Large intestine (tissue), 12 donors: ENCODE measurements around the gene DOC2A. TPM values are rescaled to one million over a fixed set of nuclear protein-coding genes. Genes with fewer than 3 reads are reported as not detected.

Source experiments
- DNase-seq, 2 donors: peaks; one replicate each; pipeline versions ENCODE4 v3.0.0 to v3.0.0-alpha.2; 2013
- H3K27ac ChIP-seq: one replicate; pipeline ENCODE4 v1.5.1; 2013; ENCODE audit warnings: low read length
- H3K27me3 ChIP-seq: 2 replicates; pipeline ENCODE4 v1.6.1; 2013; ENCODE audit warnings: low read length; ENCODE audit not compliant: control insufficient read depth, insufficient read depth
- H3K36me3 ChIP-seq: 2 replicates; pipeline ENCODE4 v1.6.1; 2013; ENCODE audit warnings: low read length; ENCODE audit not compliant: control insufficient read depth, insufficient read depth
- H3K4me1 ChIP-seq: one replicate; pipeline ENCODE4 v1.6.1; 2013; ENCODE audit warnings: low read length; ENCODE audit not compliant: control insufficient read depth, insufficient read depth
- H3K4me3 ChIP-seq: one replicate; pipeline ENCODE4 v1.5.1; 2013; ENCODE audit warnings: low read length
- H3K9me3 ChIP-seq: one replicate; pipeline ENCODE4 v1.6.1; 2013; ENCODE audit warnings: mild to moderate bottlenecking, low read depth, low read length, moderate library complexity; ENCODE audit not compliant: control insufficient read depth
- WGBS: methylation state at CpG from one replicate; pipeline ENCODE4 v1.1.5; 2013; ENCODE audit warnings: low lambda C conversion rate; ENCODE audit not compliant: insufficient coverage; 5-methylcytosine and 5-hydroxymethylcytosine counted together
- long read RNA-seq, 11 donors: transcript quantifications; one replicate each; lab custom pipeline, GENCODE V29; 2026
- polyA plus RNA-seq: library from polyadenylated mRNA; unstranded; fragments of 120-200 nt; gene quantifications from one replicate; pipeline ENCODE4 v1.2.1, GENCODE V29; 2013

DOC2A gene
- polyA plus RNA-seq: 4.2 TPM
- long read RNA-seq, donor 1: 0 reads
- long read RNA-seq, donor 2: 0 reads
- long read RNA-seq, donor 3: 0 reads
- long read RNA-seq, donor 4: 0 reads
- long read RNA-seq, donor 5: 0 reads
- long read RNA-seq, donor 6: 0 reads
- long read RNA-seq, donor 7: 0 reads
- long read RNA-seq, donor 8: 0 reads
- long read RNA-seq, donor 9, partial matches to known transcripts: 0 of 1 reads
- long read RNA-seq, donor 9, other reads (novel, unspliced or antisense): 0 of 1 reads
- long read RNA-seq, donor 10: 0 reads
- long read RNA-seq, donor 11, partial matches to known transcripts: 9 of 20 reads
- long read RNA-seq, donor 11, other reads (novel, unspliced or antisense): 11 of 20 reads

DNA sequence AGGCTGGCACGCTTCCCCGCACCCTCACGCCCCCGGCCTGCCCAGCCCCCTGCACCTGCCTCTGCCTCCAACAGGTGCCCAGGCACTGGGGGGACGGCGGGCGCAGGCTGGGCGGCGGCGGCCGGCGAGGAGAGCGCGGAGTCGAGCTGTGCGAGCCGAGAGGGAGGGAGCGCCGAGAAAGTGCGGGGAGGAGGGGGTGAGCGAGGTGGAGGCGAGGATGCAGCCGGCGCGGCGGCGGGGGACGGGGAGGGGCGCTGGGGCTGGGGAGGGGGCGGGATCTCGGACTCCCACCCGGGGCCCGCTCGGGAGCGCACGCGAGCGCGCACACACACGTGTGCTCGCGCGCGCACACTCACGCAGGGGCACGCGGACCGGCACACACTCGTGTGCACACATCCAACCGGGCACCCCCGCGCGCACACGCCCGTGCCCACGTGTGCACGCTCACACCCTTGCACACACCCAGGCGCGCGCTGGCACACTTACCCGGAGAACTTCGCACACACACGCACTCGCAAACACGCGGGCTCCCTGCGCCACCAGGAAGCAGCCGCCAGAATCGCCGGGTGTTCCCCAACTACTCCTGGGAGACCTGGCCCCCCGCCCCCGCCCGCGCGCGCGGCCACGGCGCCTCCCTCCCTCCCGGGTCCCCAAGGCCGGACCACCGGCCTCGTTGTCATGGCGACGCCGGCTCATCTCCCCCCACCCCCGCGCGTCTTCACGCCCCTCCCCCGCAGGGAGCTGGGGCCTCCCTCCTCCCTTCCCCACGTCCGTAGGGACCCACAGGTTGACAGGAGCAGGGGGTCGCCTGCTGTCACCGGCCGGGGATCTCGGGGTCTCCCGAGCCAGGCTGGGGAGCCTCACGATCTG, at the start of gene DOC2A:
TSS of gene DOC2A (minus strand) at position 184 of the 870 bp plus-strand sequence. CDS start 805 bp downstream, outside the sequence.
- peaks cover 12% of the 10 kb centered on the region for H3K4me1 ChIP-seq
- no peak within 1 kb of the TSS for H3K27ac ChIP-seq
- H3K4me3 ChIP-seq: peak within 1 kb of the TSS; percentile 16
- peaks cover 3% of the 10 kb centered on the region for H3K36me3 ChIP-seq
- no CpG with 5 or more reads among the region's 99 CpGs for WGBS
- peaks cover 31% of the 10 kb centered on the region for H3K27me3 ChIP-seq
- no peak for DNase-seq
- H3K9me3 ChIP-seq: no peaks in the 10 kb centered on the region

DNA sequence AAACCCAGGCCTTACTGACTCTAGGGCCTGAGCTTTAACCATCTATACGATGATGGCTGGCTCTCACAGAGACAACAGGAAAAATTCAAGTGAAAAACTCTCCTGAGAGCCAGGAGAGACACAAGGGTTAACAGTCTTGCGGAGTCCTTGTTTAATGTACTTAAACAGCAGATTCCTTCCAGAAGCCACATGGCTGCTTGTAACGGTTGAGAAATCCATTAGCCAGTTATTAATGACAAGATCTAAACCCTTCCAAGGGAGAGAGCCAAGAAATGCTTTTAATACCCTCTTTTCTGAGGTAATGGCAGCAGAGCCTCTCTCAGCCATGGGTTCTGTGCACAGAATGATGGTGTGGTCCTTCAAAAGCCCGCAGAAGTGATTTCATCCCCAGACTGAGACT, 49.5 kb upstream of the DOC2A start:
- peaks cover 11% of the 10 kb centered on the region for H3K4me1 ChIP-seq
- WGBS: 83% methylated on average over 1 of the region's 4 CpGs
- no peak for DNase-seq
- H3K27ac ChIP-seq: no peak overlapping the region
- H3K9me3 ChIP-seq: no peaks in the 10 kb centered on the region
- H3K36me3 ChIP-seq: no peaks in the 10 kb centered on the region
- no peaks in the 10 kb centered on the region for H3K27me3 ChIP-seq
- H3K4me3 ChIP-seq: no peak overlapping the region

DNA sequence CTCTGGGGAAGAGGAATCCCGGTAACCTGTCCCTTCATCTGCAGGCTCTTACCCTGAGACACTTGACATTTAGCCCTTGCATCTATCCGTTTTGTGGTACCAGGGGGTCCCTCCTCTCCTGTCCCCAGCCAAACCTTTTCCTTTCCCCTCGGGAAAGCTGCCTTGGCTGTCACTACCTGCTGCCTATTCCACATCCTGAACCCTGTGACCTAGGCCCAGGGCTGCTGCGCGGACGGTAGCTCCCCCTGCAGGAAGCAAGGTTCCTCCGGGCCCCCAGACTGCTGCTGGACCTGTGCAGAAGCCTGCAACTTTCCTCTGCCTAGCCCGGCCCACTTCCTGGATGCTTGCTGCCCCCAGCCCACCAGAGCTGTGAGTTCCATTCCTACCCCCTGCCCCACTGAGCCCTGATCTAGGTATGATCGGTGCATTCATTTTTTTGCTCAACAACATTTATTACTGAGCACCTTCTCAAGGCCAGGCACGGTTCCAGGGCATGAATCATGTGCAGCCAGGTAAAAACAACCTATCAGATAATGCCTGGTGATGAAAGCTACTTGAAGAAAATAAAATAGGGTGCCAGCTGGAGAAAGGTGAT, 44.2 kb upstream of the DOC2A start:
- WGBS: no CpG with 5 or more reads among the region's 10 CpGs
- H3K9me3 ChIP-seq: no peaks in the 10 kb centered on the region
- DNase-seq: no peak

DNA sequence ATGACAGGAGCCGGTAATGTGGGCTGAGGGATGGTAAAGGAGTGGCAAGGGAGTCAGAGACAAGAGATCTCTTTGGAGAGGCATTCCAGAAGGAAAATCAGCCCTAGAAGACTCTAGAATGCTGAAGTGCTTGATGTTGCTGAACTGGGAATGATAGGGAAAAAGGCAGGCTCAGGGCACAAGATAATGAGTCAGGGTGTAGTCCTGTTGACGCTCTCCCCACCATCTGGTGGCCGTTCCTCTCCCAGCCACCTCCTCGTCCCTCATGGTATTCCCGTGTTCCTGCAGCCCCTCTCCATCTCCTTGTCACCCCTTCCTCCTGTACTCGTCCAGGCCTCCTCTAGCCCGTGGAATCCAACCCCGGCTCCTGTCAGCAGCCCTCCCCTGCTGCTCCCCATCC, 43.6 kb upstream of the DOC2A start:
- Histone ChIP-seq H3K27me3 (no peaks in the 10 kb centered on the region), H3K4me1 (peaks cover 9% of the 10 kb centered on the region), H3K27ac (no peak overlapping the region), H3K4me3 (no peak overlapping the region), H3K9me3 (no peaks in the 10 kb centered on the region), H3K36me3 (no peaks in the 10 kb centered on the region)
- no peak for DNase-seq
- WGBS: 100% methylated on average over 1 of the region's 8 CpGs

More for the DNA sequence above, 44.2 kb upstream of the DOC2A start:
- H3K27ac ChIP-seq: no peak overlapping the region
- H3K36me3 ChIP-seq: no peaks in the 10 kb centered on the region
- peaks cover 9% of the 10 kb centered on the region for H3K4me1 ChIP-seq
- H3K27me3 ChIP-seq: no peaks in the 10 kb centered on the region
- H3K4me3 ChIP-seq: no peak overlapping the region

- no CpG with 5 or more reads among the region's 19 CpGs for WGBS
- H3K4me3 ChIP-seq: peak overlapping the region; percentile 79
- no peak for DNase-seq
Observed at GRCh38 chr16:30053376-30054015, 42.7 kb upstream of the DOC2A start.

DNA sequence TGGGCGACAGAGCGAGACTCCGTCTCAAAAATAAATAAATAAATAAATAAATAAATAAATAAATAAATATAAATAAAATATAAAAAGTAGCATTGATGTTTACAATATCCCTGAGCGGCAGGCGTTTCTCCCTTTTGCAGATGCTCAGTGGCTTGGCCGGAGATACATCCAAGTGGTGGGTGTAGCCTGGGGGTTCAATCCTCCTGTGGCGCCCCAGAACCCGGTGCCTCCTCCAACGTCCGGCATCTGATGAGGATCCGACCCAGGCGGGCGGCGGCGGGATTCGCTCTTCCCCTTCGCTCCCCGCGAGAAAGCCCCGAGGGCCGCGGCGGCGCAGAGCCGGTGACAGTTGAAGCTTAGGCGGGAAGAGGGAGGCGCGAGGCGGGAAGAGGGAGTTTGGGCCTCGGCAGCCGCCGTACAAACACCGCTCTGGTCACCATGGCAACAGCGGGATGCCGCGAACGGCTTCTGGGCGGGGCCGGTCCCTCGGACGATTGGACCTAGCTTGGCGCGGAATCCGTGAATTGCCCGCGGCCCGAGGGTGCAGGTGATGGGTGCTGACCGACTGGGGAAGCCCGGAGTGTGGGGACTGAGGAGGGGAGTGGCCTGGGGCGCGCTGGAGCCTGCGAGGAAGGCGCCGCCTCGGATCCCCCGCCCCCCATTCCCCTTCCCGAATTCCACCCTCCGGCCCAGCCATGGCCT, 42.0 kb upstream of the DOC2A start:
- no CpG with 5 or more reads among the region's 58 CpGs for WGBS
- peak; percentile 82 to 90 for DNase-seq
- Histone ChIP-seq H3K27me3 (no peaks in the 10 kb centered on the region), H3K9me3 (no peaks in the 10 kb centered on the region), H3K4me1 (peaks cover 9% of the 10 kb centered on the region), H3K4me3 (peak overlapping the region; percentile 79), H3K36me3 (no peaks in the 10 kb centered on the region), H3K27ac (no peak overlapping the region)

More at GRCh38 chr16:30053376-30054015, 42.7 kb upstream of the DOC2A start:
- Histone ChIP-seq H3K36me3 (no peaks in the 10 kb centered on the region), H3K4me1 (peaks cover 9% of the 10 kb centered on the region), H3K27me3 (no peaks in the 10 kb centered on the region), H3K9me3 (no peaks in the 10 kb centered on the region), H3K27ac (no peak overlapping the region)

DNA sequence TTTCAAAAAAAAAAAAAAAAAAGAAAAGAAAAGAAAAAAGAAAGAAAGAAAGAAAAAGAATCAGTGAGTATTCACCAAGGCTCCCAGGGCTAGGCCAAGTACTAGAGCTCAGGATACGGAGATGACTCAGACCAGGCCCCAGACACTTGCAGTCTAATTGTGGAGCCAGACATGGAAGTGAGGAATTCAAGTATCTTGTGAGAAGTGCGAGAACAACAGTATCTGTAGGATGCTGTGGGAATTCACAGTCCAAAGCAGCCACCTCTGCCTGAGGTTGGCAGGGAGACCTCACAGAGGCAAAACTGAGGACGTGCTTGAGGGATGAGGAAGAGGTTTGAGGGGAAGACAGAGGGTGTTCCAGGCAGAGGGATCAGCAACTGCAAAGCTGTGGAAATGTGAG, 40.7 kb upstream of the DOC2A start:
- no peaks in the 10 kb centered on the region for H3K36me3 ChIP-seq
- no peaks in the 10 kb centered on the region for H3K9me3 ChIP-seq
- no peak for DNase-seq
- WGBS: no CpG with 5 or more reads among the region's 3 CpGs
- peaks cover 9% of the 10 kb centered on the region for H3K4me1 ChIP-seq
- no peaks in the 10 kb centered on the region for H3K27me3 ChIP-seq
- no peak overlapping the region for H3K4me3 ChIP-seq
- no peak overlapping the region for H3K27ac ChIP-seq

GRCh38 chr16:30049871-30050270, 39.0 kb upstream of the DOC2A start:
- no peak for DNase-seq
- H3K36me3 ChIP-seq: no peaks in the 10 kb centered on the region
- H3K9me3 ChIP-seq: no peaks in the 10 kb centered on the region
- peaks cover 9% of the 10 kb centered on the region for H3K4me1 ChIP-seq
- no peak overlapping the region for H3K4me3 ChIP-seq
- no peak overlapping the region for H3K27ac ChIP-seq
- no CpG with 5 or more reads among the region's 8 CpGs for WGBS
- no peaks in the 10 kb centered on the region for H3K27me3 ChIP-seq

- Histone ChIP-seq H3K4me3 (no peak overlapping the region), H3K4me1 (no peaks in the 10 kb centered on the region), H3K27ac (no peak overlapping the region), H3K27me3 (no peaks in the 10 kb centered on the region), H3K9me3 (no peaks in the 10 kb centered on the region), H3K36me3 (no peaks in the 10 kb centered on the region)
- DNase-seq: no peak
- WGBS: no CpG with 5 or more reads among the region's 1 CpG
Observed at GRCh38 chr16:30046588-30046987, 35.8 kb upstream of the DOC2A start.
